PFSK-1 (cell line): Measurements from ENCODE around the gene TNFRSF1B.

Experiments
- FOXP2 ChIP-seq: optimal IDR thresholded peaks from 2 replicates; pipeline ENCODE3; 2011; ENCODE audit warnings: borderline replicate concordance, control low read depth, inconsistent platforms; ENCODE audit not compliant: insufficient read depth; ENCODE audit errors: extremely low read length, extremely low read depth
- POLR2AphosphoS5 ChIP-seq: IDR thresholded peaks from 2 replicates; pipeline ENCODE4 v1.6.1; 2012; ENCODE audit warnings: low read depth, mild to moderate bottlenecking, control low read depth, low read length, moderate library complexity
- SIN3A ChIP-seq: IDR thresholded peaks from 2 replicates; pipeline ENCODE4 v1.6.1; 2012; ENCODE audit warnings: mild to moderate bottlenecking, low read length, moderate library complexity, borderline replicate concordance; ENCODE audit not compliant: insufficient read depth
- TAF1 ChIP-seq: IDR thresholded peaks from 2 replicates; pipeline ENCODE4 v1.6.1; 2012; ENCODE audit warnings: low read length, control low read depth, borderline replicate concordance; ENCODE audit not compliant: insufficient read depth
- TF ChIP-seq, protein P1 (sequence below), 2 experiments: IDR thresholded peaks; 2 replicates each; pipeline versions ENCODE4 v1.6.1 to v1.8.0; 2011 to 2012; ENCODE audit warnings: low read depth in 2 of 2, low read length in 2 of 2, control low read depth in 1 of 2, inconsistent platforms in 1 of 2, mild to moderate bottlenecking in 1 of 2, moderate library complexity in 1 of 2; ENCODE audit not compliant: insufficient read depth in 1 of 2

The TNFRSF1B gene

GRCh38 chr1:12177156-12177998, 10.6 kb downstream of the TNFRSF1B start:
- TF ChIP-seq, protein P1, sequence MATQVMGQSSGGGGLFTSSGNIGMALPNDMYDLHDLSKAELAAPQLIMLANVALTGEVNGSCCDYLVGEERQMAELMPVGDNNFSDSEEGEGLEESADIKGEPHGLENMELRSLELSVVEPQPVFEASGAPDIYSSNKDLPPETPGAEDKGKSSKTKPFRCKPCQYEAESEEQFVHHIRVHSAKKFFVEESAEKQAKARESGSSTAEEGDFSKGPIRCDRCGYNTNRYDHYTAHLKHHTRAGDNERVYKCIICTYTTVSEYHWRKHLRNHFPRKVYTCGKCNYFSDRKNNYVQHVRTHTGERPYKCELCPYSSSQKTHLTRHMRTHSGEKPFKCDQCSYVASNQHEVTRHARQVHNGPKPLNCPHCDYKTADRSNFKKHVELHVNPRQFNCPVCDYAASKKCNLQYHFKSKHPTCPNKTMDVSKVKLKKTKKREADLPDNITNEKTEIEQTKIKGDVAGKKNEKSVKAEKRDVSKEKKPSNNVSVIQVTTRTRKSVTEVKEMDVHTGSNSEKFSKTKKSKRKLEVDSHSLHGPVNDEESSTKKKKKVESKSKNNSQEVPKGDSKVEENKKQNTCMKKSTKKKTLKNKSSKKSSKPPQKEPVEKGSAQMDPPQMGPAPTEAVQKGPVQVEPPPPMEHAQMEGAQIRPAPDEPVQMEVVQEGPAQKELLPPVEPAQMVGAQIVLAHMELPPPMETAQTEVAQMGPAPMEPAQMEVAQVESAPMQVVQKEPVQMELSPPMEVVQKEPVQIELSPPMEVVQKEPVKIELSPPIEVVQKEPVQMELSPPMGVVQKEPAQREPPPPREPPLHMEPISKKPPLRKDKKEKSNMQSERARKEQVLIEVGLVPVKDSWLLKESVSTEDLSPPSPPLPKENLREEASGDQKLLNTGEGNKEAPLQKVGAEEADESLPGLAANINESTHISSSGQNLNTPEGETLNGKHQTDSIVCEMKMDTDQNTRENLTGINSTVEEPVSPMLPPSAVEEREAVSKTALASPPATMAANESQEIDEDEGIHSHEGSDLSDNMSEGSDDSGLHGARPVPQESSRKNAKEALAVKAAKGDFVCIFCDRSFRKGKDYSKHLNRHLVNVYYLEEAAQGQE (IDR thresholded peaks at IDR 0.05; ENCODE audit: insufficient read depth in 1 of 2, low read depth in 2 of 2, low read length in 2 of 2): no peak
- no peak for TF ChIP-seq POLR2AphosphoS5
- no peak for TF ChIP-seq FOXP2
- TF ChIP-seq TAF1: no peak
- no peak for TF ChIP-seq SIN3A

DNA sequence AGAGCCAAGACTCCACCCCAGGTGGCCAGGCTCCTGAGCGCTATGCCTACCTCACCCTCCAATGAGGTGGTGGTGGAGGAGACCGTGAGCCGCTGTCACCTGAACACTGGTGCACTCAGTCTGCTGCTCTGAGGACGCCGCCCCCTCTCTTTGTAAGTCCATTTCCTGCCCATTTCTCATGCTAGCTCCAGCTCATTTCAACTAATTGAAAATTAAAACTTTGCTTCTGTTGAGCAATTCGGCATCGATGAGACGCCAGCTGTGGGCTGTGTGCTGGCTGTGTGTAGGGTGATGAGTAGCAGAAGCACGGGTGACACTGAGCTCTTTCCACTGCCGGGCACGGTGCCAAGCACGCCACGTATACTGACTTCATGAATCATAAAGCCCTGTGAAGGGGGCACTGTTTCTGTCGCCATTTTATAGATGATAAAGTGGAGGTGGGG, 11.2 kb downstream of the TNFRSF1B start:
- TF ChIP-seq, protein P1 (IDR thresholded peaks at IDR 0.05; ENCODE audit: insufficient read depth in 1 of 2, low read depth in 2 of 2, low read length in 2 of 2): no peak
- TF ChIP-seq SIN3A (no peak), POLR2AphosphoS5 (no peak), TAF1 (no peak), FOXP2 (no peak)

DNA sequence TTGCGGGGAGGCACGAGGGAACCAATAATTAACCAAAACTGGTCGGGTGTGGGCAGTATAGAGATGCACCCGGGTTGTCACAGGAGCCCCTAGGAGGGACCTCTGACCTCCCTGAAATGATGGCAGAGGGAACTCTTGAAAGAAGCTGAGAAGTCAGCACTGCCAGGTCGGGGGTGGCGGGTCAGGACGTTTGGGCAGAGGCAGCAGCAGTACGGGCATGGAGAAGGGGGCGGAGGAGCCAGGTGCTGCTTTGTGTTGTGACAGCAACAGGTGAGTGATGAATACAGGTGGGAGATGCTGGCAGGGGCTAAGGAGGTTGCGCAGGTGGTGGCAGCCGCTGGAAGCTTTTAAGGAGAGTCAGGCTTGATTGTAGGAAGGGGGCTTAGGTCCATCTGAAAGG, 11.7 kb downstream of the TNFRSF1B start:
- TF ChIP-seq TAF1 (no peak), SIN3A (no peak), FOXP2 (no peak), POLR2AphosphoS5 (no peak)
- TF ChIP-seq, protein P1 (IDR thresholded peaks at IDR 0.05; ENCODE audit: insufficient read depth in 1 of 2, low read depth in 2 of 2, low read length in 2 of 2): no peak

- TF ChIP-seq, protein P1 (IDR thresholded peaks at IDR 0.05; ENCODE audit: insufficient read depth in 1 of 2, low read depth in 2 of 2, low read length in 2 of 2): no peak
- TF ChIP-seq SIN3A (no peak), TAF1 (no peak), FOXP2 (no peak), POLR2AphosphoS5 (no peak)
These were observed 12.3 kb downstream of the TNFRSF1B start for GRCh38 chr1:12179111-12179519.
